Measurements from ENCODE around the gene SCFD2.
"Not testable (repeated sequence)": the region's sequence is repeated elsewhere in the genome, so short reads cannot be mapped to it uniquely, and the experiment has no call there.

SCFD2 gene

GRCh38 chr4:53162969-53163368 lies 202.9 kb downstream of the SCFD2 start:
- no peak for DNase-seq
- in situ Hi-C loops (cut with MboI; ENCODE audit: low pct_unique_long_range_greater_than_20kb, low sequenced_read_pairs): no loop called here

DNA sequence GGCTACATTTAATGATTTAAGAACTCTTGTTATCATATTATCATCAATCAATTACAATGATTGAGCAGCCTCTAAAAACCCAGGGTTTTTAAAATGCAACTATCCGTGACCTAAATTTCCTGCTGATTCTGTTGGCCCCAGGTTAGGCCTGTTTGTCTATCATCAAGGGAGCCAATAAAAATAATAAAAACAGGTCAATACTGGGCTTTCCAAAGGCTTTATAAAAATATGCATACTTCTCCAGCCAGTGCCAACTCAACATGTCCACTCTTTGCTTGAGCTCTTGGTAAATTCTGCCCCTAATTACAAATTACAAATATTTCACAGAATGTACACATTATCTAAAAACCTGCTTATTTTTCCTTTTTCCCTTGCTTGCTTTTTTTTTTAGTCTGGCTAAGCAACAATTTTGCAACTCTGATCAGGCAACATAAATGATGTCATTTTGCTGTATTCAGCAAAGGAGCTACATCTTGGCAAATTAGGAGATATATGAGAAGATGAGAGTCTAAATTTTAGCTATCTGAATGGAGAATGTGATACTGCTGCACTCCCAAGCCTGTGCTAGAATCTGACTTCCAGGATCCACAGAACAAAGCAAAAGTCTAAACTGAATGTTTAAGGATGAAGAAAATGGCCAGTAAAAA lies 204.0 kb downstream of the SCFD2 start:
- in situ Hi-C loops (cut with MboI; ENCODE audit: low pct_unique_long_range_greater_than_20kb, low sequenced_read_pairs): no loop called here

GRCh38 chr4:53161051-53161786 lies 204.6 kb downstream of the SCFD2 start:
- no peak for DNase-seq

More for the DNA sequence above, 204.0 kb downstream of the SCFD2 start:
- no peak for DNase-seq

GRCh38 chr4:53156896-53157295 lies 209.0 kb downstream of the SCFD2 start:
- in situ Hi-C loops (cut with MboI; ENCODE audit: low pct_unique_long_range_greater_than_20kb, low sequenced_read_pairs): no loop called here
- no peak for DNase-seq

More at GRCh38 chr4:53161051-53161786, 204.6 kb downstream of the SCFD2 start:
- in situ Hi-C loops (cut with MboI; ENCODE audit: low pct_unique_long_range_greater_than_20kb, low sequenced_read_pairs): no loop called here

GRCh38 chr4:53152467-53152866 lies 213.4 kb downstream of the SCFD2 start:
- DNase-seq: no peak
- in situ Hi-C loops (cut with MboI; ENCODE audit: low pct_unique_long_range_greater_than_20kb, low sequenced_read_pairs): no loop called here

GRCh38 chr4:53151489-53151788 lies 214.4 kb downstream of the SCFD2 start:
- DNase-seq: no peak
- in situ Hi-C loops (cut with MboI; ENCODE audit: low pct_unique_long_range_greater_than_20kb, low sequenced_read_pairs): no loop called here

DNA sequence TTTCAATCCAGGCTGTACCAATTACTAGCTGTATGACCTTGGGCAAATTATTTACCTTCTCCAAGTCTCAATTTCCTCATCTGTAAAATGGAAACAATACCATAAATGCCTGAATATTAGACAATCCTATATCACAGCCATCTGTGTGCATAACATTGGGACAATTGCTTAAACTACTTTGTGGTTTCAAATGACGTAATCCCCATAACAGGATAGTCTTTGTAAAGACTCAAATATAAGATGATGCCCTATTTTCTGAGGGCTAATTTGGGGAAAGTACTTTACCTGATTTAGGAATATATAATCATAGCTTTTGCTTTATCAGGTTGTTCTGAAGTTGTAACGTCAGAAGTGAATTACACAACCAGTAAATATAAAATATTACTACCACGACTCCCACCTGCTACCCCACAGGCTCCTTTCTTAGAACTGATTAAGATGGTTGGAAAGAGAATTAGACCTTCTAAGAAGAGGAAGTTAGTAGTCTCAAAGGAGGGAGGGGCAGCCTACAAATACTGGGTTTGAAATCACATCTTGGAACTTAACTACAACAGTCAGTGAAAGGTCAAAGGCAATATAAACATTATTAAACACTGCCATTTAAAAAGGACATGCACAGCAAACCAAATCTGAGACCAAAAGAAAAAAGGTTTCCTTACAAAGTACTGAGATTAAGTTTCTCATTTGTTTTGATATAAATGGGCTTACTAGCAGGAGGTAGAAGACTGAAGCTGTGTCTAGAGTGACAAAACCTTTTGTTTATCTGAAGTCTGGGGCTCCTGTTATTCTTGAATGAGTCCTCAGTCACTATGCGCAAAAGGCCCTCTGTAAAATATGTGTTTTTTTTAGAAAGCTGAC lies 215.0 kb downstream of the SCFD2 start:
- DNase-seq: peak; percentile 51
- in situ Hi-C loops (cut with MboI; ENCODE audit: low pct_unique_long_range_greater_than_20kb, low sequenced_read_pairs): no loop called here

DNA sequence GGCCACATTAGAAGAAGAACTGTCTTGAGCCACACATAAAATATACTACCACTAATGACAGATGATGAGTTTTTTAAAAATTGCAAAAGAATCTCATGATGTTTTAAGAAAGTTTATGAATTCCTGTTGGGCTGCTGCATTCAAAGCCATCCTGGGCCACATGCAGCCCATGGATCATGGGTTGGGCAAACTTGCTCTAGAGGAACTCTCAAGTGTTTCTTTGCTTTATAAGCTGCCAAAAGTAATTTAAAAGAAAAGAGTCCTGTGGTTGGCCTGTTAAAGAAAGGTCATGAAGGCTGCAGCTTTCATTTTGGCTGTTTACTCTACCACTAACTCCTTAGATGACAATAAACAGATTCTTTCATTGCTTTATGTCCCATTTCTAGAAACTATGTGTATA lies 218.2 kb downstream of the SCFD2 start:
- in situ Hi-C loops (cut with MboI; ENCODE audit: low pct_unique_long_range_greater_than_20kb, low sequenced_read_pairs): no loop called here
- no peak for DNase-seq

- DNase-seq: no peak
- in situ Hi-C loops (cut with MboI; ENCODE audit: low pct_unique_long_range_greater_than_20kb, low sequenced_read_pairs): no loop called here
Observed at GRCh38 chr4:53147197-53147596, 218.7 kb downstream of the SCFD2 start.

GRCh38 chr4:53141308-53141707 lies 224.6 kb downstream of the SCFD2 start:
- no peak for DNase-seq
- in situ Hi-C loops (cut with MboI; ENCODE audit: low pct_unique_long_range_greater_than_20kb, low sequenced_read_pairs): no loop called here

- DNase-seq; in situ Hi-C loops (cut with MboI; ENCODE audit: low pct_unique_long_range_greater_than_20kb, low sequenced_read_pairs): not testable (repeated sequence)
Observed at GRCh38 chr4:53139256-53139655, 226.6 kb downstream of the SCFD2 start.

DNA sequence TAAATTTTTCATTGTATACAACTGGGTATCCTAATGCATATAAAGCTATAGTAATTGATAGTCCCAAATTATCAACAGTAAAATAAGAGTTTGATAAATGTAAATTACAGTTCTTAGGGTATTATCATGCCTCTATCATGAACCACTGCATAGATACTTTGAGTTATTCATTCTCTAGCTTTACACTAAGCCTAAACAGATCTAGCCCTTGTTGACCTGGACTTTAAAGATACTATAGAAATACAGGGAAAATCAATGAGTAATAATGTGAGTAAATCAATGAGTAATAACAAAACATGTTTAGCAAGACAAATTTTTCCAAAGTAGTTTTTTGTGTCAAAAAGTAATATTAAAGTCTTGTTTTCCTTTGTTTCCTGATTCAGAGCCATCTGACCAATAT lies 228.4 kb downstream of the SCFD2 start:
- in situ Hi-C loops (cut with MboI; ENCODE audit: low pct_unique_long_range_greater_than_20kb, low sequenced_read_pairs): no loop called here
- DNase-seq: no peak

GRCh38 chr4:53136954-53137353 lies 228.9 kb downstream of the SCFD2 start:
- in situ Hi-C loops (cut with MboI; ENCODE audit: low pct_unique_long_range_greater_than_20kb, low sequenced_read_pairs): no loop called here

GRCh38 chr4:53132132-53132891 lies 233.5 kb downstream of the SCFD2 start:
- in situ Hi-C loops (cut with MboI; ENCODE audit: low pct_unique_long_range_greater_than_20kb, low sequenced_read_pairs): no loop called here
- no peak for DNase-seq

More at GRCh38 chr4:53136954-53137353, 228.9 kb downstream of the SCFD2 start:
- no peak for DNase-seq

DNA sequence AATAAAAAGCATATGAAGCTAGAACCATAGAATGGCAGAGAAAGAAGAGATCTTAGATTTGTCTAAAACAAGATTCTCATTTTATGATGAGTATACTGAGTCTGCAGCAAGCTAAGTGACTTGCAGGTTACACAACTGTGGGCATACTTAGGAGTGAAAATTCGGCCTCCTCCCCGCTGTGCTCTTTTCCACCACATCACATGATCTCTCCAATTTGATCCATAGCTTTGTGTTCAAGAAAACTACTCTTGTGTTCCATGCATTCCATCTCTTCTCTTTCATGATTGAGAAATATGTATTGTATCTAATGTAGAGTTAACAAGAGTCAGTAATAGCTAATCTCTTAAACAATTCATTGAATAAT lies 234.3 kb downstream of the SCFD2 start:
- DNase-seq: no peak

DNA sequence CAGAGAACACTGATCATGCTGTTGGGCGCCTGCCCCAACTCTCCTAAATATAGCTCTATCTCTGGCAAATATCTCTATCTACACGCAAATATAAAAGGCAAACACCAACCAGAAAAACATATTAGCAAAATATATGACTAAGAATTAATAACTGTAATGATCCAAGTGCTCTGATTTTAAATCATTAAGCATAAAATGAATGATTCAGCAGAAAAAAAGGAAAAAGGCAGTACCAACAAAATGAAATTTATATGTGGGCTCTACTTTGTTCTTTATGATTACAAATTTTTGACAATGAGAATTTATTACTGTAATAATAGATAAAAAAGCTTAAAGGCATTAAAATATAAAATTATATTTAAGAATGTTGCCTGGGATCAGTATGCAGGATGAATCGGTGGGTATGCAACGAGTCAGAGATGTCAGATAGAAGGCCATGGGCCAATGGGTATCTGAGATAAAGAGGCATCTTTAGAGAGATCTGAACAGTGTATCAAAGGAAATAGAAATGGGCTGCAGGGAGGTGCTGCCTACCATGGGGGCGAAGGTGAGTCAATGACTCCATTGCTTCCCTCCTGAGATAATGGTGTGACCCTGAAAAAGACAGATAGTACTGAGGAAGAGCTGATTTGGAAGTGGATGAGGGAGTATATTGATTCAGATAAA lies 234.8 kb downstream of the SCFD2 start:
- in situ Hi-C loops (cut with MboI; ENCODE audit: low pct_unique_long_range_greater_than_20kb, low sequenced_read_pairs): no loop called here
- DNase-seq: no peak

More for the DNA sequence above, 234.3 kb downstream of the SCFD2 start:
- in situ Hi-C loops (cut with MboI; ENCODE audit: low pct_unique_long_range_greater_than_20kb, low sequenced_read_pairs): no loop called here

GRCh38 chr4:53128706-53129357 lies 237.0 kb downstream of the SCFD2 start:
- in situ Hi-C loops (cut with MboI; ENCODE audit: low pct_unique_long_range_greater_than_20kb, low sequenced_read_pairs): no loop called here
- no peak for DNase-seq

- in situ Hi-C loops (cut with MboI; ENCODE audit: low pct_unique_long_range_greater_than_20kb, low sequenced_read_pairs): no loop called here
- no peak for DNase-seq
Observed at GRCh38 chr4:53128231-53128630, 237.6 kb downstream of the SCFD2 start.

Data from KBM-7 (cell line).